GM18867 (cell line): ENCODE measurements around the gene AVPR1B.

Source experiments
- ATAC-seq: cut with Tn5 transposase; IDR thresholded peaks from one replicate; pipeline ENCODE4 v1.9.1; 2021; ENCODE audit warnings: mild to moderate bottlenecking, moderate library complexity; ENCODE audit not compliant: unreplicated experiment

The AVPR1B gene

GRCh38 chr1:206112600-206113301, 4.4 kb downstream of the AVPR1B start:
- ATAC-seq: no peak

- no peak for ATAC-seq
Measured at GRCh38 chr1:206111271-206111927, 5.8 kb downstream of the AVPR1B start.

- no peak for ATAC-seq
Measured at GRCh38 chr1:206110820-206111219, 6.4 kb downstream of the AVPR1B start.

DNA sequence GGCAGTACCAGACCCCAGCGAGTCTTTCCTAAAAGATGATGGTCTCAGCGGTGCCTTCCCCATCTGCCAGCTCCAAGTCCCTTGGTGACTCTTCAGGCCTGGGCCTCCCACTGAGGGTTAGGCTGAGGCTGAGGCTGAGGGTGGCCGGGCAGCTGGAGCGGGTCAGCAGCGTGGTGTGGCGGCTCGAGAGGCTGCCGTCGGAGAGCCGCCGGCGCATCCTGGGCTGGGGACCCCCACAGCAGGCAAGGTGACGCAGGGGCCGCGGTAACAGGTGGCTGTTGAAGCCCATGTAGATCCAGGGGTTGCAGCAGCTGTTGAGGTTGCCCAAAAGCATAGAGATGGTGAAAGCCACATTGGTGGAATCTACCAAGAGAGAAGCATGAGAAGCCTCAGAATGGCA, 7.0 kb downstream of the AVPR1B start:
- ATAC-seq: no peak

DNA sequence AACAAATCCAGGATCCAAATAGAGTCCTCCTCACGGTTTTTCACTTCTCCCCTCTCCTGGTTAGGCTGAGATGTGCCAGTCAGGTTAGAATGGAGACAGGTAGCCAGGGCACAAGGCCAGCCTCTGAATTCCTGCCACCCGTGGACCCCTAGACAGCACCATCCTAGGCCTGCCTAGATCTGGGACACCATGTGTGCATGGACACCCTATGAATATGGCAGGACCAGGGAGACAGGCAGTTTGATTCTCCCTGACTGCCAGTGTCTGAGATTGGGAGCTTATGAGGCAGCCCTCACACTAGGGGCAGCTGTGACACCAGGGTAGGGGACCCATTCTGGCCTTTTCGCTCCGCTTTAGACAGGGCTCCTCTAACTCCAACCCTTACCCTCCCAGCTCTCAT, 7.5 kb downstream of the AVPR1B start:
- ATAC-seq: no peak

DNA sequence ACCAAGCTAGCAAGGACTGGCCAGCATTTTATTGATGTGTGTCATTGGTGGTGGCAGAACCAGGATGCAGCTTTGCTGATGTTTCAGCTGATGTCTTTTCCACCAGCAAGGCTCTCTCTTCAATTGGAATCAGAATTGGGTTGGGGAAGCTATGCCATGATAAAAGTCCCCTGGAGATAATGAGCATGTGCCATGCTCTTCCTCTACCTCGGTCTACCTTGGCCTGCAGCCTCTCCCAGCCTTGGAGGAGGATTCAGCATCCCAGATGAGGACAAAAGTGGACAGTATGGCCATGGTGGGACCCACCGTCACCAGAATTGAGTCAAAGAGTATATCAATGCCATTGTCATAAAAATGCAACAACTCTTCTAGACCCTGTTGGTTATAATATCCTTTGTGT, 8.6 kb downstream of the AVPR1B start:
- ATAC-seq: no peak

DNA sequence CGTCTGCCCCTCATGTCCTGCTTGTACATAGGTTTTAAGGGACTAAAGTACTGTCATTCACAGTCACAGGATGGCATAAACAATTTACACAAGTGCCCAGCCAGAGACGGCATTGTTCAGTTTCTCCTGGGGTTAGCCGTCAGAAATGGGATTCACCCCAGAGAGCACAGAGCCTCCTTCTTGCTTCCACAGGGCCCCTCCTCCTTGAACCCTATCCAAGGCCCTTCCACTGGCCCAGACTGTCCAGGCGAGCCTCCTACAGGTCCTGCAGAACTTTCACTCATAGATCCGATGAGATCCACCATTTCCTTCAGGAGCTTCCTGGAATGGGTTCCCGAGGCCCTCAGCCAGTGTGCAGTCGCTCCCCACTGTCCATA, 10.0 kb downstream of the AVPR1B start:
- ATAC-seq: no peak

DNA sequence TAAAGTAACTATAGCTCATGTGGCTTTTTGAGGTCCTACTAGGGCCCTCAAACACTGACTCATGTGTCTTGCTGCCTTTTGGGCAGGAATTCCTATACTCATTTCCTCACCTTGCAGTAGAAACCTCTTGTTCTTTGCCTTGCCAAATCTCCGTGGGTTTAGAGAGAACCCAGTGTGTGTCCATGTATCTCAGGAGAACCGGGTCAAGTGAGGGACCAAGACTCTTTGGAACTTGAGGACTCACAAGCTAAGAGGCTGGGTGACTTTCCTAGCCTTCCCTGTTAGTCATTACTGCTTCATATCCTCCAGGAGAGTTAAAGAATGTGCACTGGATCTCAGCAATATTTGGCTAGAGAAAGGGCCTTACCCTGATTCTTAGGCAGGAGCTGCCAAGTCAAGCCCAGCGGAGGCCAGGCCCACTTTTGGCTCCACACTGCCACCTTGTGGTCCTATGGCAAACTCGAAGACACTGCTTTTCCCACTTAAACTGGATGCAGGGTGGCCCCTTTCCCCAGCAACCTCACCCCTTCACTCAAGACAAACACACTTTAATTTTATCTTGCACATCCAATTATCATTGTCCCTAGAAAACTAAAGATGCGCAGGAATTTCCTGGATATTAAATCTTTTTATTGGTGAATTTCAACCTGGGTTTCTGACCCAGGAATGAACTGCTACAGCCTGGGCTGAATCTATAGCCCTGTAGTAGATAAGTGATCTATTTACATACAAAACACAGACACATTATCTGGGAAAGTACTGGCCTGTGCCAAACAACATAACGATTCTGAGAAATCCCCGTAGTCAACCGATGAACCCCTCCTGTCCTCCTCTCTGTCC, 10.6 kb downstream of the AVPR1B start:
- ATAC-seq: no peak

DNA sequence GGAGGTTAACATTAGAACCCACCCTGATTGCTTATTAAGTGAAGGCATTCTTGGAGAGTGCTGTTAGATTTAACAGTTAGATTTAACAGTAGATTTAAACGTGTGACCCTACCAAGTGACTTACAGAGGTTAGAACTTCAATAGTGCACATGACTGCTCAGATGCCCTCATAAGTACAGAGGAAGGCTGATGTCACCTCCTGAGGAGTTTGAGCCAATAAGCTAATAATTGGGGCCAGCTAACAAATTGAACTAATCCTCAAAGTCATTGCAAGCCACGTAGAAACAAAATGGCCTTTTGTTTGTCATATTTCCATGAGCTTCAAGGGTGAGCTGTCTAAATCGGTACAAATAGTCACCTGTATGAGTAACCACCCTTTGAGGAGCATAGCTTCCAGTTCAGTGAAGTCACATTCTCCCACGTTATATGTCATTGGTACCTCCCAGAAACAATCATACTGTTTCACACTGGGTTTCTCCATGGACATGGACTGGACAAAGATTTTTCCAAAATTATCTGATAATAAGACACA, 11.7 kb downstream of the AVPR1B start:
- no peak for ATAC-seq

DNA sequence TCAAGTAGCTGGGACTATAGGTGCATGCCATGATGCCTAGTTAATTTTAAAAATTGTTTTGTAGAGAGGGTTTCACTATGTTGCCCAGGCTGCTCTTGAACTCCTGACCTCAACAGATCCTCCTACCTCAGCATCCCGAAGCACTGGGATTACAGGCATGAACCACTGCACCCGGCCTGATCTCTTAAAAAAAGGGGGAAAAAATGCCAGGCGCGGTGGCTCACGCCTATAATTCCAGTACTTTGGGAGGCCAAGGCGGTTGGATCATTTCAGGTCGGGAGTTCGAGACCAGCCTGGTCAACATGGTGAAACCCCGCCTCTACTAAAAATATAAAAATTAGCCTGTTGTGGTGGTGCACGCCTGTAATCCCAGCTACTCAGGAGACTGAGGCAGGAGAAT, 13.2 kb downstream of the AVPR1B start:
- ATAC-seq: no peak

GRCh38 chr1:206102292-206102936, 14.8 kb downstream of the AVPR1B start:
- ATAC-seq: no peak

DNA sequence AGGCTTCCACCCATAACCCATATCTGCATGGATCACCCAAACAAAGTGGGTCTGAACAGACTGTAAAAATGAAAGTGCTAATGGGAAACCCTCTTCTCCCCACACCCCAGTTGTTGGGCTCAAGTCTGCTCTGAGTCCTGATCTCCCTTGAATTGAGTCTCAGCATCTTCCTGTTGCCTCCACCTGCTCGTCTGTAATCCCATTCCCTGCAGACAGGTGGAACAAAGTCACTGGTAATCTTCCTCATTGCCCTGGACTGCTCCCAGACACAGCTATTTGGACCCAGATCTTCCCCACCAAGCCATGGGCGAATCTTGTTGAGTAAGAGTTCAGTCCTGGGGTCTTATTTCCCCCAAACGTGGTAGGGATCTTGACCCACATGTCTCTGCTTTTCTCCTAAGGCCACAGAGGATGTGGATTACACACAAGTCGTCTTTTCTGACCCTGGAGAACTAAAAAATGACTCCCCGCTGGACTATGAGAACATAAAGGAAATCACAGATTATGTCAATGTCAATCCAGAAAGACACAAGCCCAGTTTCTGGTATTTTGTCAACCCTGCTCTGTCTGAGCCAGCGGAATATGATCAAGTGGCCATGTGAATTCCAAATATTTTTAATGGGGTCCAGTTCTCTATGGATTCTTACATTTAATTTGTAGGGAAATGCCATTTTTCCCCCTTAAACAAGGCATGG, 15.7 kb downstream of the AVPR1B start:
- no peak for ATAC-seq

- ATAC-seq: no peak
Measured at GRCh38 chr1:206100226-206100815, 16.9 kb downstream of the AVPR1B start.

GRCh38 chr1:206098242-206098919, 18.8 kb downstream of the AVPR1B start:
- no peak for ATAC-seq

GRCh38 chr1:206097381-206097780, 19.8 kb downstream of the AVPR1B start:
- ATAC-seq: no peak

DNA sequence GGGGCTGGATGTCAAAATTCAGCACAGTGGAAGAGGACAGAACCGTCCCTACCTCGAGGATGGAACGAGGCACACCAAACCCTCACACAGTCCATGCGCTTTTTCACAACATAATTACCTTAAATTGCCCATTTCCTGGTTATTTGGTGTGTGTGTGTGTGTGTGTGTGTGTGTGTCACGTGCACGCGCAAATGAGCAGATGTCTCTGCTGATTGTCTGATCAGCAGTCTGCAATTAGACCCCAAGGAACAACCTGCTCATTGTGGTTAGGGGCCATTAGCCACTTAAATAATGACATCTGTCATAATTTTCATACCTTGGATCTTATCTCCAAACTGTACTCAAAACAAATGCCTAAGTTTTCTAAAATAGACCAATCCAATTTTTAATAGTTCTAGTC, 23.2 kb downstream of the AVPR1B start:
- no peak for ATAC-seq

GRCh38 chr1:206089341-206089740, 27.8 kb downstream of the AVPR1B start:
- no peak for ATAC-seq

GRCh38 chr1:206087091-206087490, 30.1 kb downstream of the AVPR1B start:
- ATAC-seq: no peak

GRCh38 chr1:206083750-206084149, 33.4 kb downstream of the AVPR1B start:
- no peak for ATAC-seq
